Endometrial microvascular endothelial cells (primary cell): Measurements from ENCODE around the gene BCDIN3D. TPM values are rescaled to one million over a fixed set of nuclear protein-coding genes. Genes with fewer than 3 reads are reported as not detected.

ENCODE experiments used
- in situ Hi-C: cut with HindIII; loops from 2 replicates; pipeline ENCODE4 v1.10.0; 2017; ENCODE audit warnings: low sequenced_read_pairs, low pct_unique_long_range_greater_than_20kb; ENCODE audit errors: inconsistent ontology term
- total RNA-seq: library from RNA; depleted of rRNA; stranded (reverse); fragments of >200 nt; gene quantifications from one replicate; pipeline ENCODE4 v1.2.3, GENCODE V29; 2015; ENCODE audit errors: inconsistent ontology term

BCDIN3D gene
- total RNA-seq, 1 donor from 2014 or later: 3.4 TPM

GRCh38 chr12:49790741-49791555 lies 52.0 kb downstream of the BCDIN3D start:
- in situ Hi-C loops: no loop called here

GRCh38 chr12:49789992-49790391 lies 52.9 kb downstream of the BCDIN3D start:
- in situ Hi-C loops: no loop called here

GRCh38 chr12:49787672-49788071 lies 55.2 kb downstream of the BCDIN3D start:
- in situ Hi-C loops: no loop called here

Other genes with a start within 250 kb of the BCDIN3D start
- gene FAM186B, start 237.5 kb downstream of the BCDIN3D start, total RNA-seq: not detected
- 7.2 TPM for gene PRPF40B, start 219.5 kb downstream of the BCDIN3D start, total RNA-seq
- 46.6 TPM for gene FMNL3, start 135.7 kb downstream of the BCDIN3D start, total RNA-seq
- 415 TPM for gene TMBIM6, start 101.5 kb downstream of the BCDIN3D start, total RNA-seq
- 18.3 TPM for gene NCKAP5L, start 14.7 kb downstream of the BCDIN3D start, total RNA-seq
- gene FAIM2, start 60.8 kb upstream of the BCDIN3D start, total RNA-seq: not detected
- not detected for gene AQP2, start 107.6 kb upstream of the BCDIN3D start, total RNA-seq
- gene AQP5, start 118.8 kb upstream of the BCDIN3D start, total RNA-seq: not detected
- gene AQP6, start 129.8 kb upstream of the BCDIN3D start, total RNA-seq: not detected
- gene RACGAP1, start 182.4 kb upstream of the BCDIN3D start, total RNA-seq: 56.6 TPM
- not detected for gene ASIC1, start 214.5 kb upstream of the BCDIN3D start, total RNA-seq
- 56.8 TPM for gene SMARCD1, start 242.2 kb upstream of the BCDIN3D start, total RNA-seq